ENCODE measurements around the gene SKI. TPM values are rescaled to one million over a fixed set of nuclear protein-coding genes. Genes with fewer than 3 reads are reported as not detected.
"Not testable (repeated sequence)": the region's sequence is repeated elsewhere in the genome, so short reads cannot be mapped to it uniquely, and the experiment has no call there.

Gene SKI
- polyA plus RNA-seq, 1 donor from 2014 or later: 0.78 TPM

GRCh38 chr1:2236695-2237677 is 8.9 kb downstream of the SKI start:
- Mint-ChIP-seq H3K4me3 (peak overlapping the region; percentile 21 to 99 (median 82)), H3K36me3 (peaks cover 2% of the 10 kb centered on the region), H3K9me3 (no peaks in the 10 kb centered on the region), H3K27ac (peak overlapping the region; percentile 85 to 99 (median 87)), H3K27me3 (peaks cover 3% of the 10 kb centered on the region), H3K4me1 (peaks cover 34 to 52% (median 39%) of the 10 kb centered on the region in 3 donors)

DNA sequence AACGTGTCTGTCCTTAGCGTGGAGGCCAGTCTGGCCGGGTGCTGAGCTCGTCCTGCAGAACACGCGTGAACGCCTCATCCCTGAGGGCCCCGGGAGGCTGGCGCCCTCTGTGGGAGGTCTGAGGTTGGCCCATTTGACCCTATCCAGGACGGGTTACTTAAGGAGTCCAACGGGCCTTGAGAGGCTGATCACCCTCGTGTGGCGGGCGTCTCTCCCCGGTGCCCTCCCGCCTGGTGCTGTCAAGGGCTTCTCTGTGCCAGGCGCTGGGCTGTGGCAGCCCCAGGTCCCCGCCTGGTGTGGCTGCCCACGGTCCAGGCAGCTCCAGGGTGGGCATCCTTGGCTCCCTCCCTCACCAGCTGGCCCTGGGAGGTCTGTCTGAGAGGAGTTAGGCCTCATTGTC is 9.7 kb downstream of the SKI start:
- Mint-ChIP-seq H3K27ac (peak overlapping the region in 2 of 3 donors; percentile 87 to 99), H3K27me3 (peaks cover 3% of the 10 kb centered on the region), H3K4me1 (peaks cover 33 to 48% (median 33%) of the 10 kb centered on the region in 3 donors), H3K4me3 (peak overlapping the region in 3 of 4 donors; percentile 53 to 65 (median 63)), H3K9me3 (no peaks in the 10 kb centered on the region), H3K36me3 (peaks cover 2% of the 10 kb centered on the region)

GRCh38 chr1:2238361-2239012 is 10.4 kb downstream of the SKI start:
- H3K9me3 Mint-ChIP-seq: no peaks in the 10 kb centered on the region
- peak overlapping the region in 2 of 4 donors; percentile 32 to 43 for H3K4me3 Mint-ChIP-seq
- peaks cover 3% of the 10 kb centered on the region for H3K27me3 Mint-ChIP-seq
- peaks cover 30 to 45% (median 31%) of the 10 kb centered on the region in 3 donors for H3K4me1 Mint-ChIP-seq
- peak overlapping the region in 1 of 3 donors; percentile 52 for H3K27ac Mint-ChIP-seq
- H3K36me3 Mint-ChIP-seq: peaks cover 2% of the 10 kb centered on the region

GRCh38 chr1:2239013-2239370 is 10.9 kb downstream of the SKI start:
- Mint-ChIP-seq H3K36me3 (peaks cover 2% of the 10 kb centered on the region), H3K27me3 (peaks cover 3% of the 10 kb centered on the region), H3K4me3 (peak overlapping the region in 2 of 4 donors; percentile 32 to 83), H3K9me3 (no peaks in the 10 kb centered on the region), H3K4me1 (peaks cover 26 to 44% (median 30%) of the 10 kb centered on the region in 3 donors), H3K27ac (peak overlapping the region in 1 of 3 donors; percentile 52)

DNA sequence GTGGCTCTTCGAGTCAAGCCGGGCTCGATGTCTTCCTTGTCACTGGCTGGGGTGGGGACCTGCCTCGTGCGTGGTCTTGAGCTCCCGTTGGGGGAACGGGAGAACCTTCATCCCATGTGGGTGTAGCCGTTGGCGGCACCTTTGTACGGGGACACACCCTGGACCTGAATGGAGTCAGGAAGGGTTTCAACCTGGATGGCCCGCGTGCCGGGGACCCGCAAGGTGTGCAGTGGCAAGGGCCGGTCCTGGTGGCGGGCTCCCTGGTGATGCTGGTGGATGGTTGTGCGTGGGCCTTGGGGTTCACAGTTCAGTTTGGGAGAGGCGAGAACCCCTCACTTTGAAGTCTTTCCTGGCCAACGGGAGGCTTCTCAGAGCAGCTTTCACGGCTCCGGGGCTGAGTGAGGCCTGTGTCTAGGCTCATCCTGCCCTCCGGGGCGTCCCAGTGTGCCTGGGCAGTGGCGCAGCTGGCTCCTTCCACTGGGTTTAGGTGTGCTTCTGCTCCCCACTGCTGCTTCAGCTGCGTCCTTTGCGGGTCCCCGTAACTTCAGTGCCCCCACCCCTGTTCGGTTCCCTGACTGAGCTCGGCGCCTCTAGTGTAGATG is 11.4 kb downstream of the SKI start:
- Mint-ChIP-seq H3K36me3 (peaks cover 2% of the 10 kb centered on the region), H3K4me1 (peaks cover 21 to 43% (median 26%) of the 10 kb centered on the region in 3 donors)

GRCh38 chr1:2240270-2241156 is 12.4 kb downstream of the SKI start:
- no peaks in the 10 kb centered on the region for H3K9me3 Mint-ChIP-seq
- H3K4me1 Mint-ChIP-seq: peaks cover 15 to 41% (median 25%) of the 10 kb centered on the region in 3 donors
- H3K27ac Mint-ChIP-seq: peak overlapping the region; percentile 52 to 81 (median 67)
- peaks cover 3% of the 10 kb centered on the region for H3K27me3 Mint-ChIP-seq
- peak overlapping the region in 2 of 4 donors; percentile 17 to 78 for H3K4me3 Mint-ChIP-seq
- peaks cover 2% of the 10 kb centered on the region for H3K36me3 Mint-ChIP-seq

More for the DNA sequence above, 11.4 kb downstream of the SKI start:
- peak overlapping the region; percentile 52 to 81 (median 67) for H3K27ac Mint-ChIP-seq
- H3K9me3 Mint-ChIP-seq: no peaks in the 10 kb centered on the region
- peak overlapping the region in 3 of 4 donors; percentile 30 to 83 (median 32) for H3K4me3 Mint-ChIP-seq
- H3K27me3 Mint-ChIP-seq: peaks cover 3% of the 10 kb centered on the region

GRCh38 chr1:2241820-2242219 is 13.7 kb downstream of the SKI start:
- Mint-ChIP-seq H3K27ac (peak overlapping the region in 2 of 3 donors; percentile 52 to 77), H3K27me3 (no peaks in the 10 kb centered on the region), H3K36me3 (no peaks in the 10 kb centered on the region), H3K4me1 (peaks cover 18 to 42% (median 26%) of the 10 kb centered on the region in 3 donors), H3K9me3 (no peaks in the 10 kb centered on the region), H3K4me3 (peak overlapping the region in 2 of 4 donors; percentile 11 to 65)

- H3K27me3 Mint-ChIP-seq: no peaks in the 10 kb centered on the region
- peak overlapping the region in 1 of 4 donors; percentile 16 for H3K4me3 Mint-ChIP-seq
- peak overlapping the region in 2 of 3 donors; percentile 74 to 88 for H3K27ac Mint-ChIP-seq
- no peaks in the 10 kb centered on the region for H3K36me3 Mint-ChIP-seq
- H3K9me3 Mint-ChIP-seq: no peaks in the 10 kb centered on the region
- H3K4me1 Mint-ChIP-seq: peaks cover 21 to 45% (median 28%) of the 10 kb centered on the region in 3 donors
Measured at GRCh38 chr1:2242814-2243725, 15.0 kb downstream of the SKI start.

DNA sequence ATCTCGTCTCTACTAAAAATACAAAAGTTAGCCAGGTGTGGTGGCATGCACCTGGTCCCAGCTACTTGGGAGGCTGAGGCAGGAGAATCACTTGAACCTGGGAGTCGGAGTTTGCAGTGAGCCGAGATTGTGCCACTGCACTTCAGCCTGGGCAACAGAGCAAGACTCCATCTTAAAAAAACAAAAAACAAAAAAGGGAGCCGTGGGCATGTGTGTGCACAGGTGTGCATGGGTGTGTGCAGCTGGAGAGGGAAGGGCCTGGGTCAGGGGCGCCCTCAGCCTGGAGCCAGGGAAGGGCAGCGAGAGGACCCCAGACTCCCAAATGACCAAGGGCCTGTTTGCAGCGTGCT is 18.9 kb downstream of the SKI start:
- Mint-ChIP-seq H3K4me3 (peak overlapping the region; percentile 78 to 90 (median 84)), H3K4me1 (peaks cover 23 to 58% (median 41%) of the 10 kb centered on the region in 3 donors), H3K27ac (peak overlapping the region; percentile 89 to 95 (median 93))
- not testable (repeated sequence) for H3K36me3 Mint-ChIP-seq, H3K9me3 Mint-ChIP-seq, H3K27me3 Mint-ChIP-seq

DNA sequence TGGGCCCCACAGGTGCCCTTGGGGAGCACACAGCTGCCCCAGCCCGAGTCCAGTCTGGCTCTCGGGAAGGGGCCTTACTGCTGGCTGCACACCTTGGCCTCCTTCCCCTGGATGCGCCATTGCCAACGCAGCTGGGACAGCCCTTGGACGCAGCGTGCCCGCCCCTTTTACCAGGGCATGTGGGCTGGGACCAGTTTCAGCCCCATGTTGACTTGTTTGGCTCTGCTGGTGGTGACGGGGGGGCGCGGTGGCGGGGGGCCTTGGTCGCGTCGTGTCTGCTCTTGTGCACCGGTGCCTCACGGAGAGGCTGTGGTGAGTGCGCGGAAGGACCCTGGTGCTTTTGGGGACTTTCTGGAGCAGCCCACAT is 19.6 kb downstream of the SKI start:
- H3K4me1 Mint-ChIP-seq: peaks cover 20 to 61% (median 39%) of the 10 kb centered on the region in 3 donors
- peak overlapping the region in 1 of 4 donors; percentile 78 for H3K4me3 Mint-ChIP-seq
- H3K9me3 Mint-ChIP-seq: peaks cover 0 to 1% (median 0%) of the 10 kb centered on the region in 3 donors
- no peaks in the 10 kb centered on the region for H3K27me3 Mint-ChIP-seq
- peak overlapping the region in 2 of 3 donors; percentile 19 to 93 for H3K27ac Mint-ChIP-seq
- no peaks in the 10 kb centered on the region for H3K36me3 Mint-ChIP-seq

- Mint-ChIP-seq H3K9me3 (peaks cover 0 to 1% (median 0%) of the 10 kb centered on the region in 3 donors), H3K4me1 (peaks cover 19 to 60% (median 39%) of the 10 kb centered on the region in 3 donors), H3K27ac (peak overlapping the region in 2 of 3 donors; percentile 86 to 93), H3K27me3 (no peaks in the 10 kb centered on the region), H3K4me3 (peak overlapping the region in 2 of 4 donors; percentile 29 to 37), H3K36me3 (no peaks in the 10 kb centered on the region)
Measured at GRCh38 chr1:2248127-2248826, 20.2 kb downstream of the SKI start.

- Mint-ChIP-seq H3K36me3 (no peaks in the 10 kb centered on the region), H3K27me3 (no peaks in the 10 kb centered on the region), H3K27ac (peak overlapping the region; percentile 10 to 93 (median 86)), H3K4me1 (peaks cover 19 to 56% (median 39%) of the 10 kb centered on the region in 3 donors), H3K9me3 (peaks cover 0 to 1% (median 0%) of the 10 kb centered on the region in 3 donors), H3K4me3 (peak overlapping the region in 2 of 4 donors; percentile 29 to 37)
Measured at GRCh38 chr1:2248854-2249558, 20.9 kb downstream of the SKI start.

Measured in IgD-negative memory B cell (primary cell).